Spleen (tissue), 11 donors: ENCODE measurements around the gene PICK1. TPM values are rescaled to one million over a fixed set of nuclear protein-coding genes. Genes with fewer than 3 reads are reported as not detected.
A peak's percentile ranks its signal among the peaks of the same experiment; 100 is the strongest.

Experiments
- DNase-seq: peaks from one replicate; pipeline ENCODE4 v3.0.0-alpha.2; 2020
- H3K27ac ChIP-seq, 8 donors: fragments of 200-600 bp; sonication (generic) in 7 of 8; 1 replicate in 4 of 8; 2 replicates in 4 of 8; pipeline versions ENCODE4 v1.5.0 to v1.8.0; 2016 to 2021; ENCODE audit warnings: inconsistent platforms in 4 of 8, mild to moderate bottlenecking in 4 of 8, moderate library complexity in 1 of 8
- H3K27me3 ChIP-seq, 7 donors: fragments of 200-600 bp; sonication (generic) in 6 of 7; replicated peaks in 1 of 7; 1 replicate in 4 of 7; 2 replicates in 3 of 7; pipeline versions ENCODE4 v1.5.0 to v1.8.0; 2016 to 2021; ENCODE audit warnings: inconsistent platforms in 3 of 7, mild to moderate bottlenecking in 1 of 7
- H3K36me3 ChIP-seq, 6 donors: fragments of 200-600 bp; sonication (generic) in 5 of 6; 1 replicate in 4 of 6; 2 replicates in 2 of 6; pipeline versions ENCODE4 v1.5.0 to v1.8.0; 2016 to 2021; ENCODE audit warnings: inconsistent platforms in 2 of 6
- H3K4me1 ChIP-seq, 6 donors: fragments of 200-600 bp; sonication (generic) in 5 of 6; 1 replicate in 3 of 6; 2 replicates in 3 of 6; pipeline versions ENCODE4 v1.5.0 to v1.8.0; 2016 to 2021; ENCODE audit warnings: inconsistent platforms in 3 of 6
- H3K4me3 ChIP-seq, 8 donors: fragments of 200-600 bp; sonication (generic) in 7 of 8; 1 replicate in 4 of 8; 2 replicates in 4 of 8; pipeline versions ENCODE4 v1.5.0 to v1.8.0; 2016 to 2021; ENCODE audit warnings: inconsistent platforms in 4 of 8, mild to moderate bottlenecking in 4 of 8, moderate library complexity in 2 of 8
- H3K9me3 ChIP-seq, 8 donors: fragments of 200-600 bp; sonication (generic) in 7 of 8; 1 replicate in 4 of 8; 2 replicates in 4 of 8; pipeline versions ENCODE4 v1.5.0 to v1.8.0; 2016 to 2021; ENCODE audit warnings: inconsistent platforms in 4 of 8
- POLR2A ChIP-seq, 3 donors: fragments of 450-650 bp; IDR thresholded peaks; one replicate each; pipeline ENCODE4 v1.5.1; 2017; ENCODE audit warnings: antibody characterized with exemption in 3 of 3, mild to moderate bottlenecking in 1 of 3
- POLR2AphosphoS5 ChIP-seq, 3 donors: sonication (generic); formaldehyde crosslinking; IDR thresholded peaks; one replicate each; pipeline ENCODE4 v1.5.1; 2017; ENCODE audit warnings: antibody characterized with exemption in 3 of 3
- WGBS, 5 donors: extraction: QIAGEN DNeasy Blood & Tissue Kit in 3 of 5; methylation state at CpG; one replicate each; pipeline versions ENCODE4 v1.1.5 to v1.1.7; 2013 to 2018; 5-methylcytosine and 5-hydroxymethylcytosine counted together
- intact Hi-C: fragments of 100-400 bp; cut with DNase I; formaldehyde crosslinking; loops from one replicate; pipeline ENCODE4 v1.15.0; 2023; ENCODE audit warnings: low total_unique reads
- polyA plus RNA-seq, 3 donors: library from polyadenylated mRNA; stranded (reverse); fragments of 200-250 nt; gene quantifications; one replicate each; pipeline ENCODE4 v1.2.1, GENCODE V29; 2013
- total RNA-seq, 7 donors: library from RNA; depleted of rRNA in 3 of 7; stranded (reverse); fragments of >200 nt in 3 of 7; fragmentation: NEBNext Ultra II Directional in 4 of 7; extraction: Animal tissue kit (Norgen Biotek cat#: 25700) in 4 of 7; gene quantifications; one replicate each; pipeline versions ENCODE4 v1.1.0 to v1.2.1, GENCODE V29; 2016 to 2021
- TF ChIP-seq, protein P1 (sequence below), 11 experiments: fragments of 200-600 bp in 7 of 11; fragments of 450-650 bp in 4 of 11; sonication (generic) in 4 of 11; IDR thresholded peaks in 8 of 11; conservative IDR thresholded peaks in 3 of 11; 1 replicate in 7 of 11; 2 replicates in 4 of 11; pipeline versions ENCODE4 v1.4.0 to v1.8.0; 2016 to 2021; ENCODE audit warnings: antibody characterized with exemption in 11 of 11, inconsistent platforms in 4 of 11, mild to moderate bottlenecking in 1 of 11
- donor health status: healthy with polysubstance abuse.
- donor health status: DM: no; HTN: no; CAD: no; lungs with moderate emphysema.
- donor health status: DM: no; HTN: no; CAD: no.
- donor health status: Bipolar disorder and iron deficiency.
- donor health status: healthy.
- donor health status: DM: no; HTN: no; CAD: no.
- donor health status: DM: yes; HTN: yes; CAD: no.

PICK1 gene
- total and polyA plus RNA-seq, 10 donors: 14.9 to 34.2 (median 28.4) TPM

DNA sequence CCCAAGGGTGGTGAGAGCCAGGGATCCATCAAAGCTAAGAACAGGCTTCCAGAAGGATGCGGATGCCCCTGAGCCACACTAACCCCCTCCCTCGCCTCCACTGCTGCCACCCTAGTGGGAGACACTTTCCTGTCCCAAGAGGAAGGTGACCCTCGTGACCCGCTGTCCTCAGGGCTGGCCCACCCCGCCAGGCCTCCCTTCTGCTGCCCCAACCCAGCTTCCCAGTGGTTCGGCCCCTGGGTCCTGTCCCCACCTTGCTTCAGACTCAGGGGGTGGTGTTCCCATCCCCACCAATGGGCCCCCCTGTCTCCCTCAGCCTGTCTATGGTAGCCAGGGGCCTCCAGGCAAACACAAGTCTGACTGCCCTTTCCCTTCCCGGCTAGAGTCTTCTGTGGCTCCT, 6.5 kb upstream of the PICK1 start:
- Histone ChIP-seq H3K27me3 (peaks cover 0 to 36% (median 0%) of the 10 kb centered on the region in 7 donors), H3K36me3 (no peaks in the 10 kb centered on the region), H3K4me1 (peaks cover 0 to 16% (median 9%) of the 10 kb centered on the region in 6 donors), H3K4me3 (no peak overlapping the region), H3K27ac (no peak overlapping the region), H3K9me3 (no peaks in the 10 kb centered on the region)
- no peak for TF ChIP-seq POLR2A (IDR thresholded peaks at IDR 0.05)
- TF ChIP-seq POLR2AphosphoS5 (IDR thresholded peaks at IDR 0.05): no peak
- TF ChIP-seq, protein P1, sequence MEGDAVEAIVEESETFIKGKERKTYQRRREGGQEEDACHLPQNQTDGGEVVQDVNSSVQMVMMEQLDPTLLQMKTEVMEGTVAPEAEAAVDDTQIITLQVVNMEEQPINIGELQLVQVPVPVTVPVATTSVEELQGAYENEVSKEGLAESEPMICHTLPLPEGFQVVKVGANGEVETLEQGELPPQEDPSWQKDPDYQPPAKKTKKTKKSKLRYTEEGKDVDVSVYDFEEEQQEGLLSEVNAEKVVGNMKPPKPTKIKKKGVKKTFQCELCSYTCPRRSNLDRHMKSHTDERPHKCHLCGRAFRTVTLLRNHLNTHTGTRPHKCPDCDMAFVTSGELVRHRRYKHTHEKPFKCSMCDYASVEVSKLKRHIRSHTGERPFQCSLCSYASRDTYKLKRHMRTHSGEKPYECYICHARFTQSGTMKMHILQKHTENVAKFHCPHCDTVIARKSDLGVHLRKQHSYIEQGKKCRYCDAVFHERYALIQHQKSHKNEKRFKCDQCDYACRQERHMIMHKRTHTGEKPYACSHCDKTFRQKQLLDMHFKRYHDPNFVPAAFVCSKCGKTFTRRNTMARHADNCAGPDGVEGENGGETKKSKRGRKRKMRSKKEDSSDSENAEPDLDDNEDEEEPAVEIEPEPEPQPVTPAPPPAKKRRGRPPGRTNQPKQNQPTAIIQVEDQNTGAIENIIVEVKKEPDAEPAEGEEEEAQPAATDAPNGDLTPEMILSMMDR (IDR thresholded peaks at IDR 0.05 in 8 of 11, conservative IDR thresholded peaks at IDR 0.05 in 3 of 11): no peak
- 90 to 97% (median 93%) methylated on average over 5 to 7 of the region's 7 CpGs for WGBS, 5 donors
- intact Hi-C loops: loop anchor here (5.0 to 10.0 kb wide), 2 partner anchors 302 to 524 kb away; partner anchors contain the start of gene DMC1
- DNase-seq: no peak

DNA sequence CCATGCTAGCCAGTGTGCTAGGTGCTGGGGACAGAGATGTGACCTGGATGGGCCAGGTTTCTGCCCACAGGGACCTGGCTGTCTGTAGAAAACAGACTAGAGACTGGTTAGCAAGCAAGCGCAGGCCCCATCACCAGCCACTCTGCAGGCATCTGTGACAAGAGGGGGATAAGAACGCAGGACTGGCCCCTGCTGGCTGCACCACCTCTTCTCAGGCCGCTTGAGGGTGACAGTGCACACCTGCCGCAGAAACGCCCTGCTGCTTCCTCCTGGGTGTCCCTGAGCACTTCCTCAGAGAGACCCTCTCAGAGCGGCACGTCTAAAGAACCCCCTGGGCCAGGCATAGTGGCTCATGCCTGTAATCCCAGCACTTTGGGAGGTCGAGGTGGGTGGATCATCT, 5.9 kb upstream of the PICK1 start:
- no peaks in the 10 kb centered on the region for H3K36me3 ChIP-seq
- no peak overlapping the region for H3K27ac ChIP-seq
- 52 to 79% (median 61%) methylated on average over 6 to 8 of the region's 8 CpGs for WGBS, 5 donors
- H3K27me3 ChIP-seq: peaks cover 0 to 32% (median 0%) of the 10 kb centered on the region in 7 donors
- no peak for DNase-seq
- TF ChIP-seq POLR2AphosphoS5 (IDR thresholded peaks at IDR 0.05) (no peak), POLR2A (IDR thresholded peaks at IDR 0.05) (no peak)
- TF ChIP-seq, protein P1 (IDR thresholded peaks at IDR 0.05 in 8 of 11, conservative IDR thresholded peaks at IDR 0.05 in 3 of 11): no peak
- no peak overlapping the region for H3K4me3 ChIP-seq
- peaks cover 0 to 16% (median 9%) of the 10 kb centered on the region in 6 donors for H3K4me1 ChIP-seq
- no peaks in the 10 kb centered on the region for H3K9me3 ChIP-seq
- intact Hi-C loops: loop anchor here (5.0 to 10.0 kb wide), 2 partner anchors 301 to 524 kb away; partner anchors contain the start of gene DMC1

DNA sequence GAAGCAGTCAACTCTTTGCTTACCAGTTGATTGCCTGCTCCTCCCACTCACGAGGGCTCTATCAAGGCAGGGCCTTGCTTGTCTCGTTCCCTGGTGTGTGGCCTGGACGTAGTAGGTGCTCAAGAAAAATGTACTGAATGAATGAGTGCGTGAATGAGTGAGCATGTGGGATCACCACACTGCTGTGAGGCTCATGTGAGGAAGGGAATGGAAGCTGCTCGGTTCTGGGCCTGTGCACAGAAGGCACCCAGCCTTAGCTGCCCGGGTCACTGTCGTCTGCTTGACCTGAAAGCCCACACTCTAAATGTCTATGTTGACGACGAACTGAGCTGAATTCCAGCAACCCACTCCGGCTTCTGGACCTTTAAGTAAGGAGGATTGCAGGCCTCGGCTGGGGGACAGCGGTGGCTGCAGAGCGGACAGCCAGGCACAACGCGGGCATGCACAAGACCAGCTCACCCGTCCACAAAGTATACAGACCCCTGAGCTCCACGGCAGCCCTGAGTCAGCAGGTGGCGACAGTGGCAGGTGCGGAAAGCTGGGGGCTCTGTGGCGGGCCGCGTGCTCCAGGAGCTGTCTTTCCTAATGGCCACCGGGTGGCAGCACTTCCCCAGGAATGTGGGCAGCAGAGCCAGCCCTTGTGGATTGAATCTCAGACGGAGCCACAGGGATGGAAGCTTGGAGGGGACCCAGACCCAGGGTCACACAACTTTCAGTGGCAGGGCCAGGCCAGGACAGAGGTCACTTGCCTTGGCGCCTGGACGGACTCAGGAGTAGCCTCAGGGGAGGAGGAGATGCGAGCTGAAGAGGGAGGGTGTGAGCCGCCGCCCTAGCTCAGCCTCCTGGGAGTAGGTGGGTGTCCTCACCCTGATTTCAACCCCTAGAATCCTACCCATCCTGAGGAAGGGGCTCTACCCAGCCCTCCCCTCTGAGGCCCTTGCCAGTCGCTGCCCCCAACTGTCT, 5.0 kb upstream of the PICK1 start:
- 24 to 36% (median 35%) methylated on average over 16 to 30 of the region's 30 CpGs for WGBS, 5 donors
- peaks cover 5 to 22% (median 16%) of the 10 kb centered on the region in 6 donors for H3K4me1 ChIP-seq
- TF ChIP-seq POLR2AphosphoS5 (IDR thresholded peaks at IDR 0.05) (peak; percentile 57 to 69 (median 63)), POLR2A (IDR thresholded peaks at IDR 0.05) (no peak)
- TF ChIP-seq, protein P1 (IDR thresholded peaks at IDR 0.05 in 8 of 11, conservative IDR thresholded peaks at IDR 0.05 in 3 of 11): peak; percentile 81 to 98 (median 93)
- H3K36me3 ChIP-seq: no peaks in the 10 kb centered on the region
- H3K27me3 ChIP-seq: peaks cover 0 to 29% (median 0%) of the 10 kb centered on the region in 7 donors
- intact Hi-C loops: loop anchor here (5.0 to 10.0 kb wide), 2 partner anchors 300 to 523 kb away; partner anchors contain the start of gene DMC1
- DNase-seq: peak; percentile 94
- H3K27ac ChIP-seq: no peak overlapping the region
- H3K9me3 ChIP-seq: no peaks in the 10 kb centered on the region
- peak overlapping the region in 1 of 8 donors; percentile 6 for H3K4me3 ChIP-seq

DNA sequence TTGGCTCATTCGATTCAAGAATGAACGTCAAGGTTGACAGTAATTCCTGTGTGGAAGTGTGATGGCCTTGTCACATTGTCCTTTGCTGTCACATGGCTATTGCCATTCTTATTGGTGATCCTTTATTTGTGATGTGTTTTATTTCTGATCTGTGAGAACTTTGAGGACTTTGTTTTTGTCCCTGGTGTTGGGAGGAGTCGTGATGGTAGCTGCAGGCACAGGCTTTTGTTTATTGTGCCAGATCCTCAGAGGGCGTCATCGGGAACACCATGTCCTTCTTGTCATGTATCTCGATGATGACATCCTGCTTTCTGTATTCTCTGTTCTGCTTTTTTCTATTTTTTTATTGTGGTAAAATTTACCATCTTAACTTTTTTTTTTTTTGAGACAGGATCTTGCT, 5.6 kb downstream of the PICK1 start:
- WGBS, 5 donors: 55 to 71% (median 58%) methylated on average over 6 of the region's 6 CpGs
- no peak for TF ChIP-seq POLR2A (IDR thresholded peaks at IDR 0.05)
- peak in 1 of 3 donors; percentile 80 for TF ChIP-seq POLR2AphosphoS5 (IDR thresholded peaks at IDR 0.05)
- TF ChIP-seq, protein P1 (IDR thresholded peaks at IDR 0.05 in 8 of 11, conservative IDR thresholded peaks at IDR 0.05 in 3 of 11): no peak
- peaks cover 0 to 91% (median 36%) of the 10 kb centered on the region in 6 donors for H3K36me3 ChIP-seq
- peak overlapping the region in 6 of 8 donors; percentile 19 to 85 (median 77) for H3K27ac ChIP-seq
- H3K9me3 ChIP-seq: no peaks in the 10 kb centered on the region
- intact Hi-C loops: loop anchor here (10.0 kb wide), 1 partner anchor 172 kb away; no protein-coding TSS in a partner anchor
- H3K27me3 ChIP-seq: no peaks in the 10 kb centered on the region
- H3K4me1 ChIP-seq: peaks cover 0 to 36% (median 14%) of the 10 kb centered on the region in 6 donors
- no peak overlapping the region for H3K4me3 ChIP-seq
- no peak for DNase-seq
